Measurements from ENCODE around the gene NR2F6.

Gene NR2F6

DNA sequence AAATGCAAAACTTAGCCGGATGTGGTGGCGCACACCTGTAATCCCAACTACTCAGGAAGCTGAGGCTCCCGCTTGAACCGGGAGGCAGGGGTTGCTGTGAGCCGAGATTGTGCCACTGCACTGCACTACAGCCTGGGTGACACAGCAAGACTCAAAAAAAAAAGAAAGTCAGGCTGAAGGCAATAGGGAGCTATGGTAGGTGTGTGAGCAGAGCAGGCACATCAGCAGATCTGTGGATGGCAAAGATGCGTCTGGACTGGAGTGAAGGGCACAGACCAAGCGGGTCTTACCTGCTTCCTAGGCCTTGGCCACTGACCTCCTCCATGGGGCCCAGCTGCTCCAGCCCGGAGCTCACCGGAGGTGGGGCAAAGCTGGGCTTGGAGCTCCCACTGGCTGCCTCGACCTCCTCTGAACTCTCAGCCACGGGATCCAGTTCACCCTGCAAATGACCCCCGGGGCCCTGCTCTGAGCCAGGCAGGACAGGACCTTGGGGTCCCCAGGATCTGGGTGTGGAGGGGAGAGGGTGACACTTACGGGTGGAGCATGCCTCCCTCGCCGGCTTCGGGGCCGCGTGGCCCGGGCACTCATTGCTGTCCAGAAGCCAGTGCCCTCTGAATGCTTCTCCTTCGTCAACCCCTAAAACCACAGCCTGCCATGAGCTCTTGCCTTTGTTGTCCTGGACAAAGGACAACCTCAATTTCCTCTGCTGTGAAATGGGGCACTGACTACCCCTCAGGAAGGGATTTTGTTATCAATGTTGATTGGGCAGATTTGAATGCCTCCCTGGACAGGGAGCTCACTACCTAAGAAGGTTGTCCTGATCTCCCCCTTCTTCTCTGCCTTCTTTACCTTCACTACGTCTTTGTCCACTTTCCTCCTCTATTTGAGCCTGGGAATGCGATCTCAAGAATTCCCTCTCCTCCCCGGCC, 18.3 kb upstream of the NR2F6 start:
- no peak for DNase-seq (ENCODE audit: low read depth, low spot score)

GRCh38 chr19:17262557-17262956, 16.8 kb upstream of the NR2F6 start:
- DNase-seq (ENCODE audit: low read depth, low spot score), result no peak

DNA sequence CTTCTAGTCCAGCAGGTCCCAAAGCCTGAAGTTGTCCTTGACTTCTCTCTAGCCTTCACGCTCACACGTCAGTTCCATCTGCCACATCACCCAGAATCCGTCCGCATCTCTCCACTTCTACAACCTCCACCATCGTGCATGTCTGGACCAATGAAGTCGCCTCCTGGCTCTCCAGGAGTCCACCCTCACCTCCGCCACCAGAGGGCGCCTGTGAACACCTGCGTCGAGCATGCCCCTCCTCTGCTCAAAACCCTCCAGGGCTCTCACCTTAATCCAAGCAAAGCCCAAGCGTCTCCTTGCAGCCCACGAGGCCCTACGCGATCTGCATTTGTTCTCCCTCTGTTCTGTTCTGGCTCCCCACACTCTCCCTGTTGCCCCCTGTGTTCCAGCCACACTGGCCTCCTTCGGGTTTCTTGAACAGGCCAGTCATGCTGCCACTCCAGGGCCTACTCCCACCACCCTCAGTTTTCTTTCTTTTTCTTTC, 15.2 kb upstream of the NR2F6 start:
- peak; percentile 85 for DNase-seq (ENCODE audit: low read depth, low spot score)

DNA sequence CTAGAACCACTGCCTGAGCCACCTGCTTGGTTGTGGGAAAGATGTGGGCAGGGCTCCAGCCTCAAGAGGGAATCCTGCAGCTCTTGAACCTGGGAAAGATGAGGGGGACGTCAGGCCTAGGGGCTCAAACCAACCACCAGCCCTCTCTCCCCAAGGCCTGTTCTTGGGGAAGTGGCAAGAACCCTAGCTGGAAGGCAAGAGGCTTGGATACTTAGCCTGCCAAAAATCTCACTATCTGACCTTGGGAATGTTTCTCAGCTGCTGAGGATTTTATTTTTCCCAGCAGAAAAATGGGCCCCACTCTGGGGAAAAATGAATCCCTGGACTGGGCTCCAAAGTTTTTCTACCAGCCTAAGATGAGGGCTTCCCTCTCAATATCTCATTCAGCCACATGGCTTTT, 14.2 kb upstream of the NR2F6 start:
- no peak for DNase-seq (ENCODE audit: low read depth, low spot score)

DNA sequence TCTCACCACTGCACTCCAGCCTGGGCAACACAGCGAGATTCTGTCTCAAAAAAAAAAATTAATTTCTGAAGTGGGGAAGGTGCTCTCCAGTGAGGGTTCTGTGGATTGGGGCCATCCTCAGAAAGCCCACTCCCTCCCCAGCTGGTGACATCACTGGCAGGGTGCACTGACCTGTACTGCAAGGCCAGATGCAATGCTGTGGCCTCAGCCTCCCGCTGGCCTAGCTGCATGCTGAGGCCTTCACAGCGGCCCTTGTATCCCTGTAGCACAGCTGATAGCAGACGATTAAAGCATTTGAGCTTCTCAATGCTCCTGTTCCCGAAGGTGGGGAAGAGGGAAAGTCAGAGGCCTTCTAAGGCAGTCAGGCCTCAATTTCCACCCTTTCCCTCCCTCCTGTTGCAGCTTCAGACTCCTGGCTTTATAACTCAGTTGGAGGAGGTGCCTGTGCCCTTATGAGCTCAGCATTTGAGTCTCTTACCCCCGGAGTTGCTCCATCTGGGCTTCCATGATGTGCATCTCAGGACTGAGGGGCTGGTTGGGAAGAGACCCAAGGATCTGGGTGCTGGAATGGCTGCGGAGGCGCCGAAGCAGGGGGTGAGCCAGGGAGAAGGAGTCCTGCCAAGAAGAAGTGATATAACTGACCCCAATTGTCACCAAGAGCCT, 13.5 kb upstream of the NR2F6 start:
- DNase-seq (ENCODE audit: low read depth, low spot score), result no peak

GRCh38 chr19:17256130-17256529, 10.4 kb upstream of the NR2F6 start:
- no peak for DNase-seq (ENCODE audit: low read depth, low spot score)

DNA sequence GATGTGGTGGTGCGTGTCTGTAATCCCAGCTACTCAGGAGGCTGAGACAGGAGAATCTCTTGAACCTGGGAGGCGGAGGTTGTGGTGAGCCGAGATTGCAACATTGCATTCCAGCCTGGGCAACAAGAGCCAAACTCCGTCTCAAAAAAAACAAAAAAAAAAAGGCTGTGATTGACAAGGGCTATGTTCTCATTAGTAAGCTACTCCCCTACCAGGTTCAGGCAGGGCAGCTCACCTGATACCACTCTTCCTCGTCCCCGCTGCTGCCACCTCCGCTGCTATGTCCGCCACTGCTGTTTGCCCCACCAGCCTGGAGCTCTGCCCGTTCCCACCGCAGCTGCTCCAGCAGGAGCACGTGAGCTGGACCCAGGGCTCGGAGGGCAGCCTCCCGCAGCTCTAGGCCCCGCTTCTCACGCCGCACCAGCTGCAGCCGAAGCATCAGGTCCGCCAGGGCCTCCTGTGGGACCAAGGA, 9.5 kb upstream of the NR2F6 start:
- DNase-seq (ENCODE audit: low read depth, low spot score), result no peak

- no peak for DNase-seq (ENCODE audit: low read depth, low spot score)
These were observed 8.9 kb upstream of the NR2F6 start for GRCh38 chr19:17254636-17255035.

DNA sequence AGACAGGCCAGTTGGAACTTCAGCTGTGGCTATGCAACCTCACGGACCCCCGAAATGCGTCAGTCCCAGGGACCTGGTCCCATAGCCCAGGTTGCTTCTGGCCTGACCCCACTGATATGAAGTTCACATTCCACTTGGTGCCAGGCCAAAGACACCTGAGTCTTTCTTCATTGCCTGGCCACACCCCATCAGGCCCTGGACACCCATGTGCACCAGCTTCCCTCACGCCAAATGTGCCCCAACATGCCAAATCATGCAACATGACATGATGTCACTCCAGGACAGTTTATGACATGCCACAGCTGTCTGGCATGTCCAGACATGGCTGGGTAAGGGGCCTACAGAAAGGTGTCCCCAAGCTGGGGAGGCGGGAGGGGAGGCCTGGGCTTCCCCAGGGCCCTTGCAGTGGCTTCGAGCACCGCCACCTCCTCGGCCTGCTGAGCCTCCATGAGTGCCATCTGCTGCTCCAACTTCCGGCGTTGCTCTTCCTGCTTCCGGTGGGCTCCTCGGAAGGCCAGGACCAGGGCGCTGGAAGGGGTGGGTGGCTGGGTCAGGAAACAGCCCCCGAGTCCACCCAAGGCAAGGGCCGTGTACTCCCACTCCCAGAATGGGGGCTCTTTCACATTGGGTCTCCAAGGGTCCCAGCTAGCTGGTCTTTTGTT, 4.3 kb upstream of the NR2F6 start:
- no peak for DNase-seq (ENCODE audit: low read depth, low spot score)

DNA sequence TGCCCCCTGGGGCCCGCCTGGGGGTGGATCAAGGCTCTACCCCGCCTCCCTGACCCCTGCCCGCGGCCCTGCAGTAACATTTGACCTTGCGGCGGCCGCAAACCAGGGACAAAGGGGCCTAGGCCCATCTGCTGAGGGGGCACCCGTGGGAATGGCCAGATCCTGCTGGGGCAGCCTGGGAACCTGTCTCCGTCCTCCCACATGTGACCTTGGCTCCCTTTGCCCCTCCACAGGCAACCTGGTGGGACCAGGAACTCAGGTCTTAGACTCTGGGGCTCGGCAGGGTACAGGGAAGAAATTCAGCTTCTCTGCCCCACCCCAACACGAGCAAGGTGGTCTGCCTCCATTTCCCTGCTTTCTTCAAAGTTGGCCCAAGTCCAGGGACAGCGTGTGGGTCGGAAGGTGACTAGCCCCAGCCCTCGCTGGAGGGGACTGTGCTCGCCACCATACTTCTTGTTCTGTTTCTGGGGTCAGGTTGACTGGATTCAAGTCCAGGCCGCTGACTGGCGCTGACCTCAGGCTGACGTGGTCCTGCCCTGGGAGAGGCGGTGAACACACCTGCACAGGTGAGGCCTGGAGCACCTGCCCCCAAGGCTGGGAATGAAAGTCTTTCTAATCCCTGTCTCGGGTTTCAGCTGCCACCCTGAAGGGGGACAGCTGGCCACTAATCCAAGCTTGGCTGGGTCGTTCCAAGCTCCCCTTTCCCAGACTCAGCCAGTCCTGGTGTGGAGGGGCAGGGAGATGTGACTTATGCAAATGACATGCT, 2.5 kb upstream of the NR2F6 start:
- DNase-seq (ENCODE audit: low read depth, low spot score), result no peak

- no peak for DNase-seq (ENCODE audit: low read depth, low spot score)
These were observed 1.1 kb upstream of the NR2F6 start for GRCh38 chr19:17246681-17247425.

- DNase-seq (ENCODE audit: low read depth, low spot score), result no peak
These were observed 843 bp downstream of the NR2F6 start for GRCh38 chr19:17244618-17245534.

GRCh38 chr19:17243830-17244617, 1.7 kb downstream of the NR2F6 start:
- no peak for DNase-seq (ENCODE audit: low read depth, low spot score)

- no peak for DNase-seq (ENCODE audit: low read depth, low spot score)
These were observed 2.4 kb downstream of the NR2F6 start for GRCh38 chr19:17243211-17243829.

GRCh38 chr19:17242431-17243208, 3.1 kb downstream of the NR2F6 start:
- DNase-seq (ENCODE audit: low read depth, low spot score), result no peak

GRCh38 chr19:17240826-17241399, 4.8 kb downstream of the NR2F6 start:
- DNase-seq (ENCODE audit: low read depth, low spot score), result no peak

- DNase-seq (ENCODE audit: low read depth, low spot score), result no peak
These were observed 5.5 kb downstream of the NR2F6 start for GRCh38 chr19:17240062-17240752.

All from activated CD4-positive, CD25-positive, alpha-beta regulatory T cell treated with anti-CD3 and anti-CD28 coated beads, Interleukin-2, amount 50 U/mL, for 16 hours (primary cell).